Trophoblast cell (in vitro differentiated cells and primary cell): Measurements from ENCODE around the gene GPR31.

Experiments used
- DNase-seq, 2 donors: peaks; one replicate each; pipeline ENCODE4 v3.0.0-alpha.2; 2016
- H2AFZ ChIP-seq: 2 replicates; pipeline ENCODE4 v1.6.1; 2013; ENCODE audit warnings: low read length, moderate library complexity, mild to moderate bottlenecking; ENCODE audit not compliant: insufficient read depth, poor library complexity
- H2AK5ac ChIP-seq: 2 replicates; pipeline ENCODE4 v1.6.1; 2013; ENCODE audit warnings: mild to moderate bottlenecking, low read length
- H2BK120ac ChIP-seq: 2 replicates; pipeline ENCODE4 v1.6.1; 2013; ENCODE audit warnings: low read length, mild to moderate bottlenecking, moderate library complexity; ENCODE audit not compliant: insufficient read depth, poor library complexity
- H2BK12ac ChIP-seq: 2 replicates; pipeline ENCODE4 v1.6.1; 2013; ENCODE audit warnings: mild to moderate bottlenecking, low read length, moderate library complexity
- H2BK5ac ChIP-seq: 2 replicates; pipeline ENCODE4 v1.6.1; 2013; ENCODE audit warnings: low read length, low read depth, moderate library complexity, mild to moderate bottlenecking; ENCODE audit not compliant: poor library complexity
- H3K14ac ChIP-seq: 2 replicates; pipeline ENCODE4 v1.6.1; 2013; ENCODE audit warnings: mild to moderate bottlenecking, low read length
- H3K18ac ChIP-seq: 2 replicates; pipeline ENCODE4 v1.6.1; 2013; ENCODE audit warnings: mild to moderate bottlenecking, low read length
- H3K23ac ChIP-seq: 2 replicates; pipeline ENCODE4 v1.6.1; 2013; ENCODE audit warnings: low read length
- H3K27ac ChIP-seq: 2 replicates; pipeline ENCODE4 v1.5.1; 2013; ENCODE audit warnings: low read depth, mild to moderate bottlenecking, inconsistent platforms, low read length, moderate library complexity
- H3K27me3 ChIP-seq: 2 replicates; pipeline ENCODE4 v1.6.1; 2013; ENCODE audit warnings: inconsistent platforms, mild to moderate bottlenecking, low read length, moderate library complexity; ENCODE audit not compliant: insufficient read depth
- H3K36me3 ChIP-seq, 2 experiments: 1 replicate in 1 of 2; 2 replicates in 1 of 2; pipeline ENCODE4 v1.6.1; 2013; ENCODE audit warnings: low read length in 2 of 2, mild to moderate bottlenecking in 2 of 2, moderate library complexity in 1 of 2; ENCODE audit not compliant: insufficient read depth in 2 of 2, control insufficient read depth in 1 of 2
- H3K4ac ChIP-seq: 2 replicates; pipeline ENCODE4 v1.6.1; 2013; ENCODE audit warnings: low read depth, mild to moderate bottlenecking, low read length, moderate library complexity
- H3K4me1 ChIP-seq, 2 experiments: 1 replicate in 1 of 2; 2 replicates in 1 of 2; pipeline ENCODE4 v1.6.1; 2013; ENCODE audit warnings: low read length in 2 of 2, mild to moderate bottlenecking in 2 of 2, moderate library complexity in 1 of 2; ENCODE audit not compliant: insufficient read depth in 2 of 2, control insufficient read depth in 1 of 2
- H3K4me2 ChIP-seq: 2 replicates; pipeline ENCODE4 v1.6.1; 2013; ENCODE audit warnings: inconsistent platforms, mild to moderate bottlenecking, low read length, moderate library complexity
- H3K4me3 ChIP-seq: 2 replicates; pipeline ENCODE4 v1.5.1; 2013; ENCODE audit warnings: mild to moderate bottlenecking, low read depth, low read length, inconsistent platforms
- H3K79me1 ChIP-seq: one replicate; pipeline ENCODE4 v1.6.1; 2013; ENCODE audit warnings: low read length
- H3K79me2 ChIP-seq: 2 replicates; pipeline ENCODE4 v1.6.1; 2013; ENCODE audit warnings: low read length, mild to moderate bottlenecking; ENCODE audit not compliant: control insufficient read depth, insufficient read depth, poor library complexity
- H3K9ac ChIP-seq: 2 replicates; pipeline ENCODE4 v1.6.1; 2013; ENCODE audit warnings: mild to moderate bottlenecking, low read length
- H3K9me3 ChIP-seq: 2 replicates; pipeline ENCODE4 v1.6.1; 2013; ENCODE audit warnings: low read depth, mild to moderate bottlenecking, control low read depth, inconsistent platforms, low read length; ENCODE audit not compliant: insufficient read depth
- H4K12ac ChIP-seq: 2 replicates; pipeline ENCODE4 v1.6.1; 2013; ENCODE audit warnings: low read depth, mild to moderate bottlenecking, low read length, moderate library complexity
- H4K8ac ChIP-seq: 2 replicates; pipeline ENCODE4 v1.6.1; 2013; ENCODE audit warnings: low read depth, mild to moderate bottlenecking, low read length, moderate library complexity
- H4K91ac ChIP-seq: one replicate; pipeline ENCODE4 v1.6.1; 2013; ENCODE audit warnings: low read depth, mild to moderate bottlenecking, low read length, moderate library complexity
- WGBS: extraction: QIAGEN DNeasy Blood & Tissue Kit; methylation state at CpG from one replicate; pipeline ENCODE4 v1.1.7; 2013; ENCODE audit warnings: missing lambda C conversion rate; ENCODE audit not compliant: insufficient read length, insufficient coverage; ENCODE audit errors: extremely low coverage; 5-methylcytosine and 5-hydroxymethylcytosine counted together

The GPR31 gene

DNA sequence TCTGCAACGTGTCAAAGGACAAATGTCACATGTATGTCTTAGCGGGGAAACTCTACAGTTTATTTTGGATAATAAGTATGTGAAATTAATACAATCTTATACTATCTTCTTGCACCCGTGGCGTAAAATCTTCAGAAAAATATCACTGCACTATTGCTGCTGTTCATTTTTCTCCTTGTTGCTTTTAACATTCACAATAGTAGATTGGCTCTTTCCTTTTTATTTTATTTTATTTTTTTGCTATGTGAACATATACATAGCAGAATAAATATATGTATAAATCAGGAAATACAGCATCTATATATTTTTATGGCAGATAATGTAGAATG is 15.4 kb downstream of the GPR31 start:
- WGBS: no CpG with 5 or more reads among the region's 4 CpGs
- Histone ChIP-seq H4K12ac (no peak overlapping the region), H4K8ac (no peak overlapping the region)

DNA sequence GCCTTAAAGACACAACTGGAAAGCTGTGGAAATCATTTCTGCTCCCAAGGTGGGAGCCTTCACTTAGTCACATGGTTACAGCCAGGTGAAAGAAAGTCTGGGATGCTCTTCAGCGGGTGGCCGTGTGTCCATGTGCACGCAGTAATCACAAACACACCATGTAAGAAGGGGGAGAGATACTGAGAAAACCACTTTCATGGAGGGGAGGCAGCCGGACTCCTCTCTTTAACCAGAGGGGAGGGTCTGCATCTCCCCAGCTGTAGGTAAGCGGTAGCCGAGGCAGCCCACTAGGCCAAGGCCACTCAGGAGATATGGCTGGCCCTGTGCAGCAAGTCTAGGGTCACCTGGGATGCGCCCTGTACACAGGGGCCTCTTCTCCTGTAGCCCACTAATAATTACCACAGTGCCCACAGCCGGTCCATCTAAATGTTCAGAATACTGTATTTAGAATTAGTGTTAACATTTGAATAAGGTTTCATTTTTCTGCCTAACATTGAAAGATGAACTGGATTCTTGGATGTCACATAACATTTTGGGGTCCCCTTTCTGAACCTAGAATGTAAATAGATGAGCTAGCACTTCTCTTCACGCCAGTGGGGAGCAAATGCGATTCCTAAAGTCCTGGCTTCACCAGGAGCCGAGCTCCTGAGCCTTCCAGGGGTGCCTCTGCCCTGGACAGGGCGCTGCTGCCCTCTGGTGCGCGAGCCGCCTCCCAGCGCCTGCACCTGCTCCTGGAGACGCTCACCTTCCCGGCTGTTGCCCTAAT is 15.9 kb downstream of the GPR31 start:
- Histone ChIP-seq H3K4me2 (no peak overlapping the region), H3K79me1 (no peaks in the 10 kb centered on the region), H3K4me1 (no peaks in the 10 kb centered on the region), H2AFZ (no peak overlapping the region), H2BK120ac (no peak overlapping the region), H2BK5ac (no peak overlapping the region), H3K23ac (no peak overlapping the region), H4K91ac (no peak overlapping the region), H2BK12ac (no peak overlapping the region), H3K4ac (no peak overlapping the region), H3K79me2 (no peaks in the 10 kb centered on the region), H2AK5ac (no peak overlapping the region), H3K4me3 (no peak overlapping the region), H3K9me3 (peaks cover 3% of the 10 kb centered on the region), H4K8ac (no peak overlapping the region), H3K14ac (no peak overlapping the region), H3K27me3 (no peaks in the 10 kb centered on the region), H3K18ac (no peak overlapping the region), H4K12ac (no peak overlapping the region), H3K27ac (no peak overlapping the region), H3K9ac (no peak overlapping the region), H3K36me3 (no peaks in the 10 kb centered on the region)
- peak; percentile 58 to 66 for DNase-seq
- no CpG with 5 or more reads among the region's 18 CpGs for WGBS

More for the DNA sequence above, 15.4 kb downstream of the GPR31 start:
- Histone ChIP-seq H2AK5ac (no peak overlapping the region), H3K18ac (no peak overlapping the region), H2BK12ac (no peak overlapping the region), H2BK120ac (no peak overlapping the region), H3K27me3 (no peaks in the 10 kb centered on the region), H4K91ac (no peak overlapping the region), H3K36me3 (no peaks in the 10 kb centered on the region), H3K79me2 (no peaks in the 10 kb centered on the region), H3K9me3 (peaks cover 4% of the 10 kb centered on the region), H3K4me1 (peaks cover 0 to 5% of the 10 kb centered on the region in 2 experiments), H3K9ac (no peak overlapping the region), H3K4ac (no peak overlapping the region), H3K4me2 (no peak overlapping the region), H3K79me1 (no peaks in the 10 kb centered on the region), H3K27ac (no peak overlapping the region), H3K14ac (no peak overlapping the region), H2AFZ (no peak overlapping the region), H3K4me3 (no peak overlapping the region), H2BK5ac (no peak overlapping the region), H3K23ac (no peak overlapping the region)
- DNase-seq: no peak

DNA sequence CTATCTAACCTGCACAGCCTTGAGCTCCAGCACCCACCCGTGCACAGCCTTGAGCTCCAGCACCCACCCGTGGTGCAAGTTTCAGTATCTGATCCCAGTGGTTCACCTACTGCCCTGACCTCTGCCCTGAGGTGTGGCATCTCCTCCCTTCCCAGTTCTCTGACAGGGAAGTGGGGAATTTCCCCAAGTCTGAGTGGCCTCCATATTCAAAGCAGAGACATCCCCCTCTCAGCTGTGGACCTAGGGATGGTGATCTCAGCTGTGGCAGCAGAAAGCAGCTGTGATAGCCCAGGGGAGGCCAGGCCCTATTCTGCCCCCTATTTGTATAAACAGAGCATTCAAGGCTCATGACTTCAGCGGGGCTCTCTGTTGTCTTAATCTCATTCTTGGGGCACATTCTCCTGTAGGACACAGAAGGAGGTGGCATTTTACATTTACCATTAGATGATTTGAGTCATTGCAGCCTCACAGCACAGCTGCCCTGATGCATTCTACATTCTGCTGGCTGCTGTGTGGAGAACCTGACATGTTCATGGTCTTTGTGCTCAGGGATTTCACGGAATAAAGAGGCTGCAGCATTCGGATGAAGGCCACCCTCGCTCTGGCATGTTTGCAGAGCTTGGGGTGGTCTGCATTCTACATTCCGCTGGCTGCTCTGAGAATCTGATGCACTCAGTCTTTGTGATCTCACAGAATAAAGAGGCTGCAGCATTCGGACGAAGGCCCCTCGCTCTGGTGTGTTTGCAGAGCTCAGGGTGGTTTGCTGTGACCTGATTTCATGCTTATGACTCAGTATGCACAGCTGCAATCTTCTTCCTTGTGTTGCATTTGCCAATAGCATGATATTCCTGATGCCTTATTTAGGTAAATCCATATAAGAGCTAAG is 16.9 kb downstream of the GPR31 start:
- Histone ChIP-seq H4K8ac (no peak overlapping the region), H3K4ac (no peak overlapping the region), H3K14ac (no peak overlapping the region), H4K91ac (no peak overlapping the region), H3K9me3 (peaks cover 3% of the 10 kb centered on the region), H3K79me1 (no peaks in the 10 kb centered on the region), H2BK120ac (no peak overlapping the region), H2BK12ac (no peak overlapping the region), H2AK5ac (no peak overlapping the region), H3K27me3 (no peaks in the 10 kb centered on the region), H2BK5ac (no peak overlapping the region), H3K9ac (no peak overlapping the region), H2AFZ (no peak overlapping the region), H3K4me3 (no peak overlapping the region), H3K27ac (no peak overlapping the region), H3K79me2 (no peaks in the 10 kb centered on the region), H3K18ac (no peak overlapping the region), H3K4me2 (no peak overlapping the region), H4K12ac (no peak overlapping the region), H3K23ac (no peak overlapping the region), H3K36me3 (no peaks in the 10 kb centered on the region), H3K4me1 (peaks cover 0 to 3% of the 10 kb centered on the region in 2 experiments)
- no CpG with 5 or more reads among the region's 10 CpGs for WGBS
- DNase-seq: no peak

GRCh38 chr6:167139761-167140160 is 18.0 kb downstream of the GPR31 start:
- Histone ChIP-seq H3K4me3 (no peak overlapping the region), H4K8ac (no peak overlapping the region), H3K79me2 (no peaks in the 10 kb centered on the region), H3K27ac (no peak overlapping the region), H3K79me1 (no peaks in the 10 kb centered on the region), H3K9me3 (peaks cover 3% of the 10 kb centered on the region), H4K91ac (no peak overlapping the region), H2BK12ac (no peak overlapping the region), H4K12ac (no peak overlapping the region), H3K4ac (no peak overlapping the region), H2AFZ (no peak overlapping the region), H2AK5ac (no peak overlapping the region), H2BK120ac (no peak overlapping the region), H3K36me3 (no peaks in the 10 kb centered on the region), H3K4me2 (no peak overlapping the region), H3K23ac (no peak overlapping the region), H3K4me1 (peaks cover 0 to 5% of the 10 kb centered on the region in 2 experiments), H3K27me3 (no peaks in the 10 kb centered on the region), H3K14ac (no peak overlapping the region), H3K18ac (no peak overlapping the region), H2BK5ac (no peak overlapping the region), H3K9ac (no peak overlapping the region)
- no peak for DNase-seq
- WGBS: no CpG with 5 or more reads among the region's 4 CpGs
